Peyer's patch (tissue), 4 donors: ENCODE measurements around the gene AIF1L.

Experiments used
- POLR2A ChIP-seq, 2 donors: fragments of 450-650 bp; IDR thresholded peaks; one replicate each; pipeline ENCODE4 v1.5.1; 2017; ENCODE audit warnings: antibody characterized with exemption in 2 of 2, mild to moderate bottlenecking in 2 of 2, moderate library complexity in 2 of 2
- TF ChIP-seq, protein P1 (sequence below), 6 experiments: fragments of 450-650 bp in 4 of 6; fragments of 200-600 bp in 2 of 6; sonication (generic) in 1 of 6; IDR thresholded peaks; one replicate each; pipeline ENCODE4 v1.5.1; 2017 to 2019; ENCODE audit warnings: antibody characterized with exemption in 6 of 6, mild to moderate bottlenecking in 3 of 6, moderate library complexity in 1 of 6

DNA sequence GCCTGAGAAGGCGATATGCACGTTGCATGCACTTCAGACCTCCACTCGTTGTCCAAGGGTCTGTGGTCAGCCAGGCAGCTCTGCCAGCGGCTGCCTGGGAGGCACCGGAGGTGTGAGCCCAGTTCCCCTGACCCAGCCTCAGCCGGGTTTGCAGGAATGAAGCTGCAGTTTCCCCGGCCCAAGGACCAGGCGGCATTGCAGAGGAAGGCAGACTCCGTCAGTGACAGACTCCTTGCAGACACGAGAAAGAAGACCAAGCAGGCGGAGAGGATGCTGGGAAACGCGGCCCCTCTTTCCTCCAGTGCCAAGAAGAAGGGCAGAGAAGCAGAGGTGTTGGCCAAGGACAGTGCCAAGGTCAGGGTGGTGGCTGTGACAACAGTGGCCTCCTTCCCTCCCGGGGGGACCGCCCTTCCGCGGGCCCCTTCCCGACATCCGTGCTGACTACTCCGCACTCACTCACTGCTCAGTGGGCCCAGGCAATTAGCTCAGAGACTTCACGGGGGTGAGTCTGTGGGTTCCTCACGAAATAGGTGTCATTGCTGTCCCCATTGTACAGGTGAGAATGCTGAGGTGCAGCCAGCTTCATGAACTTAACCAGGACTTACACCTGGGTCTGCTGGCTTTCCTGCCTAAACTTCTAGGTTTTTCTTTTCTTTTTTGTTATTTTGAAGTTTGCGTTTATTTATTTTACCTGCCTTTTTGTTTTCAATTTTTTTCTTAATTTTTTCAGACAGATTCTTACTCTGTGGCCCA, 10.8 kb upstream of the AIF1L start:
- no peak for TF ChIP-seq POLR2A (IDR thresholded peaks at IDR 0.05)
- TF ChIP-seq, protein P1, sequence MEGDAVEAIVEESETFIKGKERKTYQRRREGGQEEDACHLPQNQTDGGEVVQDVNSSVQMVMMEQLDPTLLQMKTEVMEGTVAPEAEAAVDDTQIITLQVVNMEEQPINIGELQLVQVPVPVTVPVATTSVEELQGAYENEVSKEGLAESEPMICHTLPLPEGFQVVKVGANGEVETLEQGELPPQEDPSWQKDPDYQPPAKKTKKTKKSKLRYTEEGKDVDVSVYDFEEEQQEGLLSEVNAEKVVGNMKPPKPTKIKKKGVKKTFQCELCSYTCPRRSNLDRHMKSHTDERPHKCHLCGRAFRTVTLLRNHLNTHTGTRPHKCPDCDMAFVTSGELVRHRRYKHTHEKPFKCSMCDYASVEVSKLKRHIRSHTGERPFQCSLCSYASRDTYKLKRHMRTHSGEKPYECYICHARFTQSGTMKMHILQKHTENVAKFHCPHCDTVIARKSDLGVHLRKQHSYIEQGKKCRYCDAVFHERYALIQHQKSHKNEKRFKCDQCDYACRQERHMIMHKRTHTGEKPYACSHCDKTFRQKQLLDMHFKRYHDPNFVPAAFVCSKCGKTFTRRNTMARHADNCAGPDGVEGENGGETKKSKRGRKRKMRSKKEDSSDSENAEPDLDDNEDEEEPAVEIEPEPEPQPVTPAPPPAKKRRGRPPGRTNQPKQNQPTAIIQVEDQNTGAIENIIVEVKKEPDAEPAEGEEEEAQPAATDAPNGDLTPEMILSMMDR (IDR thresholded peaks at IDR 0.05), result no peak
